Hematopoietic multipotent progenitor cell treated with erythropoietin and hydrocortisone succinate and interleukin-3 and kit ligand, for 6 days (in vitro differentiated cells): ENCODE measurements around the gene BRI3.
"Not testable (repeated sequence)": the region's sequence is repeated elsewhere in the genome, so short reads cannot be mapped to it uniquely, and the experiment has no call there.

Source experiments
- DNase-seq: peaks from one replicate; pipeline ENCODE4 v3.0.0-alpha.2; 2015

BRI3 gene

DNA sequence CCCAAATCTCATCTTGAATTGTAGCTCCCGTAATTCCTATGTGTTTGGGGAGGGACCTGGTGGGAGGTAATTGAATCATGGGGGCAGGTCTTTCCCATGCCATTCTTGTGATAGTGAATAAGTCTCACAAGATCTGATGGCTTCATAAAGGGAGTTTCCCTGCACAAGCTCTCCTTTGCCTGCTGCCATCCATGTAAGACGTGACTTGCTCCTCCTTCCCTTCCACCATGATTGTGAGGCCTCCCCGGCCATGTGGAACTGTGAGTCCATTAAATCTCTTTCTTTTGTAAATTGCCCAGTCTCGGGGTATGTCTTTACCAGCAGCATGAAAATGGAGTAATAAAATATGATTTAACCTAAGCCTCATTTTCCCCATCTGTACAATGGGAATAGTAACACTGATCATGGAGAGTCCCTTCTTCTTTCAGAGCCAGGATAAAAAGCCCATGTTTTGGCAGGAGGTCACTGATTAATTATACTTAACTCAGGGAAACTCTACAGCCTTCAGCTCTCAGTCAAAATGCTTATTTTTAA is 34.6 kb downstream of the BRI3 start:
- DNase-seq: not testable (repeated sequence)

DNA sequence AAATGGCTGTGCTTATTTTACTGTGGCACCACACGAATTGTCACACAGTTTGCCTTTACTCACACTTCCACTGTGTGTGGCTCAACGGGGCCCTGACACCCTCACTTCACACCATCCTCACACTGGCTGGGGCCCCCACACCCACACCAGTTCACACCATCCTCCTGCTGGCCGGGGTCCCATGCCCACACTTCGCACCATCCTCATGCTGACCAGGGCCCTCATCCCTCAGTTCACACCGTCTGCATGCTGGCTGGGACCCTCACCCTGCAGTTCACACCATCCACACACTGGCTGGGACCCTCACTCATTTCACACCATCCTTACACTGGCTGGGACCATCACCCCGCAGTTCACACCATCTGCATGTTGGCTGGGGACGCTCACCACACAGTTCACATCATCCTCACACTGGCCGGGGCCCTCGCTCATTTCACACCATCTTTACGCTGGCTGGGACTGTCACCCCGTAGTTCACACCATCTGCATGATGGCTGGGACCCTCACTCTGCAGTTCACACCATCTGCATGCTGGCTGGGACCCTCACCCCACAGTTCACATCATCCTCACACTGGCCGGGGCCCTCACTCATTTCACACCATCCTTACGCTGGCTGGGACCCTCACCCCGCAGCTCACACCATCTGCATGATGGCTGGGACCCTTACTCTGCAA is 36.0 kb downstream of the BRI3 start:
- no peak for DNase-seq

GRCh38 chr7:98319176-98319575 is 37.7 kb downstream of the BRI3 start:
- DNase-seq: no peak

GRCh38 chr7:98321301-98321700 is 39.8 kb downstream of the BRI3 start:
- no peak for DNase-seq

GRCh38 chr7:98322331-98323270 is 41.1 kb downstream of the BRI3 start:
- DNase-seq: no peak

DNA sequence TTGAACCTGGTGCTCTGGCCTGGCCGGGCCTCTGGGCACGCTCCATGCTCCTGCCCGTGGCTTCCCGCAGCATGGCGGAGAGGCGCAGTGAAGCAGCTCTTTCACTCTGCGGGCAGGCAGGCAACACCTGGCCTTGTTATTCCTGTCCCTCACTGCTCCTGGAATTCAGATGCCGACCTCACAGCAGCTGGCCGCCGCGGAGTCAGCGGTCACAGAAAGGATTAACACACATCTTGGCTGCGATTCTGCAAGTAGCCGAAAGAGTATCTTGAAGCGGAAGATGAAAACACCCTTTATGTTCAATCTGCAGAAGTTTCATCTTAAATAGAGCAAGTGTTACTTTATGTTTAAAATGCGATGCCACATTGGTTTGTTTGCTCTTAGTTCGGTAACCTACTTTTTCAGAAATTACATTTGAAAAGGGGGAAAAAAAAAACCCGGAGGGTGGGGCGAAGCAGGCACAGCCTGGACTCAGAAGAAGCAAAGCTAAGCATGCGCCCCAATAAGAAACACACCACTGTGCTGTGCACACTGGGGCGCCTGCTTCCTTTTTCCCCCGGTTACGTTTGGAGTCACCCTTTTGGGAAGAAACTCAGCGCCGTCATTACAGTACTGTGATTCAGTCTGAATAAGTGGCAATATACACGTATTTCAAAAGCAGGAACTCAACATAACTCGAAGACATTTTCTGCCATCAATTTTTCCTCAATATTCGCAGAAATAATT is 42.3 kb downstream of the BRI3 start:
- DNase-seq: no peak

DNA sequence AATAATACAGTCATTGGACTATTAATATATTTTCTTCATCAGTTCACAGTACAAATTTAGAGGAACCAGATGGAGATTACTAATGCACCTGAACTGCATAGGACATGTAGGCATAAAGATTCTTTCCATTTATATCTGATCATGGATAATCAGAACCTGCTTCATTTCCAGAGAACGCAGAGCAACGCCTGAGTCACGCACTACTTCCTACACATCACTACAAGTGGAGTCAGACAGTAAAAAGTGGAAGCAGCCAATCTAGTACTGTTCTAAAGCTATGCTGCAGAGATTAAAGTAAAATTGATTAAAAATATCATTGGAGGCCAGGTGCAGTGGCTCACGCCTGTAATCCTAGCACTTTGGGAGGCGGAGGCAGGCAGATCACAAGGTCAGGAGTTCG is 43.3 kb downstream of the BRI3 start:
- DNase-seq: no peak

DNA sequence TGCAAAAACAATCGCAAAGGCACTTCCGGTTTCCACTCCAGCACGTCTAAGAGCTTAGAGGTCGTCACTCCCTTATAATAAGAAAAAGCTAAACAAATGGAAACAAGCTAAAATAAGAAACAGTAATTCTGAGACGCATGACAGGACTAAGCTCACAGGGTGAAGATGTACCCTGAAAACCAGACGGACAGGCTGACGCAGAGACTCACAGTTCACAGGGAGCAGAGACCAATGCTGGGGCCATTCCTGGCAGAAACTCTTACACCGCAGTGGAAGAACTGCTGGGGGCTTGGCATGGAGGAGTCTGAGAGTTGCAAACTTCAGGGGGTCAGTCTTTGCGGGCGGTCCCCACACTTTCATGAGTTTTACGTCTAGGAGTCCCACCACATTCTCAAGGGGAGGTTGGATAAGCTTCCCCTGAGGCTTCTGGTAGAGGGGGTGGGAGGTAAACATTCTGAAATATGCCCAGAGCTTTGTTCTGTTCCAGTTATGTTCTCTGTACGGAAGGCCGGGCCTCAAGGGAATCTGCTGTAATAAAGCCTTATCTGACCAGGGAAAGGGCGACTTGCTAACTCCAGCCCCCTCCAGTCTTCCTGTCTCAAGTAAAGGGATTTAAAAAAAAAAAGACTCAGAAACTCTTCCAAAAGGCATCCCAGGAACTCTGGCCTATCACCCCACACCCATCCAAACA is 47.8 kb downstream of the BRI3 start:
- DNase-seq: no peak

DNA sequence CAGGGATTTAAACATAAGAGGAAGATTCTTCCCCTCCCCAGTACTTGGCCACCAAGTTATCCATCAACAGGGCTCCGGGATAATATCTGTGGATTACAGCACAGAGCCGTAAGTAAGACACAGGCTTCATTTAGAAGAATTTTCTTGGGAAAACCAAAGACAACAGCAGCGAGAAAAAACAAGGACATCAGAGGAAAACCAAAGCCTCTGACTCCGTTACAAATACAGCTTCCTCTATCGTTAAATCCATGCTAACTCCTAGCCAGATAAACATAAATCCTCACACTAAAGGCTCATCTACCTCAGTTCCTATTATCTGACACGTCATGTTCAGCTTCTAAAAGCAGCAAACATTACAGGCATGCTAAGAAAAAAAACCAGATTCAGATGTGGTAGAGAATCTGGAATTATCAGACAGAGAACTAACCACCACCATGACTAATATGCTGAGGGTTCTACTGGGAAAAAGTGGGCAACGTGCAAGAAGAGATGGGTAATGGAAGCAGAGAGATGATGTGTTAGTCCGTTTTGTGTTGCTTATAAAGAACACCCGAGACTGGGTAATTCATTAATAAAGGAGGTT is 48.4 kb downstream of the BRI3 start:
- DNase-seq: no peak

GRCh38 chr7:98330926-98331529 is 49.5 kb downstream of the BRI3 start:
- DNase-seq: no peak

GRCh38 chr7:98334081-98334480 is 52.6 kb downstream of the BRI3 start:
- DNase-seq: no peak

DNA sequence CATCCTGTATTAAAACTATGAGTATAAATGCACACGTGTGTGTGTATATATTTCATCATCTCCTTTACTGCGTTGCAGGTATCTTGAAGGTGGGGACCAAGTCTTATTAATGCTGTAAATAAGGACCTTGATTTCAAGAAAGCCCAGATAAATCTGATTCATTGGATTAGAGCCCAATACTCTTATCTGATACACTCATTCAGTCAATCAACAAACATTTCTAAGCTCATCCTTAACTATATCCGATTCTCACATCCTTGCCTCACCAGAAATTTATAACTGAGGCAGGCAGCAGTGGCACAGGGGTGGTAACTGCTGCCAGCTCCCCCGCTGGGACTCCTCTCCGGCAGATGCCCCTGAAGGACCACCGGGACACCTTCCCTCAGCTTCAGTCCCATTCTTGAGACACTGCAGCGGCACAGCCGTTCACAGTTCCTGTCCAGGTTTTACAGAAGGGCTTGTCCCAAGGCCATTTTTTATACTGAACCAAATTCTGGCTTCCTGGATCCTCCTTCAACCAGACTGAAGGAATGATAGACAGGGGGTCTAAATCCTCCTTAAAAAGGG is 54.0 kb downstream of the BRI3 start:
- no peak for DNase-seq

DNA sequence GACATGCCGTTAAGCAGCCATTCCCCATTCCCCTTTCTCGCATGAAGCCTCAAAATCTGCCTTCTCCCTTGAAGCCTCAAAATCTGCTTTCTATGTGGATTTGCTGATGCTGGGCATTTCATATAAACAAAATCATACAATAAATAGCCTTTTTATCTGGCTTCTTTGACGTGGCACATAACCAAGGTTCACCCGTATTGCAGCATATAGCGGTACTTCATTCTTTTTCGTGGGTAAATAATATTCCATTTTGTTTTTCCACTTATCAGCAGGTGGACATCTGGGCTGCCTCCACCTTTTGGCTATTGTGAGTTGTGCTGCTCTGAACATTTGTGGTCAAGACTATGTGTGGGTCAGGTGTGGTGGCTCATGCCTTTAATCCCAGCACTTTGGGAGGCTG is 57.0 kb downstream of the BRI3 start:
- DNase-seq: no peak

- no peak for DNase-seq
Observed at GRCh38 chr7:98339043-98339442, 57.6 kb downstream of the BRI3 start.

GRCh38 chr7:98341106-98341505 is 59.6 kb downstream of the BRI3 start:
- DNase-seq: no peak
